Activated T-helper 17 cell treated with anti-CD3 and anti-CD28 coated beads, Interleukin-2, amount 50 U/mL, for 72 hours (primary cell): ENCODE measurements around the gene UPK3A. TPM values are rescaled to one million over a fixed set of nuclear protein-coding genes. Genes with fewer than 3 reads are reported as not detected.
"Not testable (repeated sequence)": the region's sequence is repeated elsewhere in the genome, so short reads cannot be mapped to it uniquely, and the experiment has no call there.

Source experiments
- ATAC-seq: fragments of 150-1000 bp; cut with Tn5 transposase; replicated peaks from 2 replicates; pipeline ENCODE4 v1.10.0; 2021; ENCODE audit warnings: mild to moderate bottlenecking, moderate library complexity
- H3K27ac Mint-ChIP-seq: one replicate; pipeline ENCODE4 v1.8.0; 2022; ENCODE audit warnings: mixed read lengths
- H3K27me3 Mint-ChIP-seq: one replicate; pipeline ENCODE4 v1.8.0; 2022; ENCODE audit warnings: mixed read lengths
- H3K36me3 Mint-ChIP-seq: one replicate; pipeline ENCODE4 v1.8.0; 2022; ENCODE audit warnings: low read depth, mild to moderate bottlenecking, mixed read lengths
- H3K4me1 Mint-ChIP-seq: one replicate; pipeline ENCODE4 v1.8.0; 2022; ENCODE audit warnings: mixed read lengths
- H3K4me3 Mint-ChIP-seq: one replicate; pipeline ENCODE4 v1.8.0; 2022; ENCODE audit warnings: mild to moderate bottlenecking, mixed read lengths
- H3K9me3 Mint-ChIP-seq: one replicate; pipeline ENCODE4 v1.8.0; 2022; ENCODE audit warnings: mixed read lengths
- total RNA-seq, 2 donors: library from RNA; stranded (reverse); gene quantifications; one replicate each; pipeline ENCODE4 v1.2.3, GENCODE V29; 2022

Gene UPK3A
- total RNA-seq, 2 donors from 2014 or later, result not detected

DNA sequence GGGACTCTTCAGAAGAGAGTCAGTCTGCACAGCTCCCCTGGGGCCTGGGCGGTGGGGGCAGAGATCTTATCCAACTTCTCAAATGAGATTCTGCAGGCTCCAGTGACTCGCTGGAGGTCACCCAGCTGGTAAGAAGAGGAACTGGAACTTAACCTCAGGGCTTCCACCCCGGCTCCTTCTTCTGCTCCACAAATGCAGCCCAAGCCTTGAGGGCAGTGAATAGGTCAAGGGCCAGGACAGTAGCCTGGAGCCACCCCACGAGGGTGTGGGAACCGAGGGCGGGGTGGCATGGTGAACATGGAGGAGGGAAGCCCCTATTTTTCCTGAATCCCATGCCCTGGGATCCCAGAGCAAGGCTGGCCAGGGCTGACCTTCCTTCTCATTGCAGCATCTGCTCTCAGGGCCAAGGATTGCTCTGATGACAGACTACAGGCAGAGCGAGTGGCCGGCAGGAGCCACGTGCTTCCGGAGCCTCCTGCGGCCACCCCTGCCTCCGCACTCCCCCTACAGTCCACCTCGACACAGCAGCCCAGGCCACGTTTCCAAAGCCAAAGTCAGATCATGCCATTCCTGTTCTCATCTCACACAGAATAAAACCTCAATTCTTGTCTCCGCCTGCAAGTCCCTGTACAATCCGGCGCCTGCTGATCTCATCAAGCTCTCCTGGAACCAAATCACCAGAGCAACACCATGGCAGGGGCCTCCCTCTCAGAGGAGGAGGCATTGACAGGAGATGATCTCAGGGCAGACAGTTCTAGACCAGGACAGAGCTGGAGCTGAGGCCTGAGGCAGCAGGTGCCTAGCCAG lies 21.1 kb upstream of the UPK3A start:
- Mint-ChIP-seq H3K27me3 (peaks cover 10% of the 10 kb centered on the region), H3K36me3 (no peaks in the 10 kb centered on the region), H3K4me3 (no peak overlapping the region), H3K9me3 (no peaks in the 10 kb centered on the region), H3K27ac (no peak overlapping the region), H3K4me1 (no peaks in the 10 kb centered on the region)
- no peak for ATAC-seq

DNA sequence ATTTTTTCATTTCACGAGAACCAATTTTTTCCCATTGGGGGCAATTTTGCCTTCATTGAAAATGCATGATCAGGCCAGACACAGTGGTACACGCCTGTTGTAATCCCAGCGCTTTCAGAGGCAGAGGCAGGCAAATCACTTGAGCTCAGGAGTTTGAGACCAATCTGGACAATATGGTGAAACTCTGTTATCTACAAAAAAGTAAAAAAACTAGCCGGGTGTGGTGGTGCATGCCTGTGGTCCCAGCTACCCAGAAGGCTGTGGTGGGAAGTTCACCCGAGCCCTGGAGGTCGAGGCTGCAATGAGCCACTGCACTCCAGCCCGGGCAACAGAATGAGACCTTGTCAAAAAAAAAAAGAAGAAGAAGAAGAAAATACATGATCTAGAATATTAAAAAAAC lies 19.2 kb upstream of the UPK3A start:
- Mint-ChIP-seq H3K27ac (no peak overlapping the region), H3K27me3 (peaks cover 15% of the 10 kb centered on the region), H3K36me3 (no peaks in the 10 kb centered on the region), H3K4me3 (no peak overlapping the region), H3K9me3 (no peaks in the 10 kb centered on the region), H3K4me1 (peaks cover 4% of the 10 kb centered on the region)
- ATAC-seq, result no peak

DNA sequence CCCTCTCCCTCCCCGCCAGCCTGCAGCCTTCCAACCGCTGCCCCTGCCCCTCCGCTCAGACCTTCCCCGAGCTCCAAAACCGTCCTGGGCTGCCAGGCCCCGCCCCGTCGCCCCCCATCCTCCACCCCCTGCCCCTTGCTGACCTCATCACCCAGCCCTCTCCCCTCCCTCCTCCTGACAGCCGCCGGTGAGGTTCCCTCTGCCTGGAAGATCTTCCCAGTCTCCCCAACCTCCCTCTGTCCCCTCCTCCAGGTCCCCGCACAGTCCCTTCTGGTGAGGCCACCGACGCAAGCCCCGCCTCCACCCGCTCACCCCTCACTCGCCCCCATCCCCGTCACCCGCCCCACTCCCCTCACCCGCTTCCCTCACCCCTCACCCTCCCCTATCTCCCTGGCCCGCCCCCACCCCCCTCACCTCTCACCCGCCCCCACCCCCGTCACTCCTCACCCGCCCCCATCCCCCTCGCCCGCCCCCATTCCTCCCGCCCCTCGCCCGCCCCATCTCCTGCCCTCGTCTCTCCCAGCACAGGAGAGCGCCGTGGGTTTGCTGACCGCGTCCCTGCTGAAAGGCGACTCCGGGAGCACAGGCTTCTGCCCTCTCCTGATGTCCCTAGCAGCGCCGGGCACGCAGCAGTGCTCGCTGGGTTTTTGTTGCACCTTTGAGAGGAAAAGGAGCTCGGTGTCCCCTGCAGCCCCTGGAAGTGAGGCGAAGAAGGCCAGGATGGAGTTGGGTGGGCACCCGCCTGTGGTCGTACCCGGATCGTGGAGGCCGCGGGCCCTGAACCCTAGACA lies 16.4 kb upstream of the UPK3A start:
- H3K36me3 Mint-ChIP-seq, result no peaks in the 10 kb centered on the region
- peaks cover 12% of the 10 kb centered on the region for H3K27me3 Mint-ChIP-seq
- H3K4me3 Mint-ChIP-seq, result peak overlapping the region; percentile 72
- H3K9me3 Mint-ChIP-seq, result no peaks in the 10 kb centered on the region
- ATAC-seq, result peak; percentile 51
- H3K27ac Mint-ChIP-seq, result no peak overlapping the region
- H3K4me1 Mint-ChIP-seq, result peaks cover 4% of the 10 kb centered on the region

DNA sequence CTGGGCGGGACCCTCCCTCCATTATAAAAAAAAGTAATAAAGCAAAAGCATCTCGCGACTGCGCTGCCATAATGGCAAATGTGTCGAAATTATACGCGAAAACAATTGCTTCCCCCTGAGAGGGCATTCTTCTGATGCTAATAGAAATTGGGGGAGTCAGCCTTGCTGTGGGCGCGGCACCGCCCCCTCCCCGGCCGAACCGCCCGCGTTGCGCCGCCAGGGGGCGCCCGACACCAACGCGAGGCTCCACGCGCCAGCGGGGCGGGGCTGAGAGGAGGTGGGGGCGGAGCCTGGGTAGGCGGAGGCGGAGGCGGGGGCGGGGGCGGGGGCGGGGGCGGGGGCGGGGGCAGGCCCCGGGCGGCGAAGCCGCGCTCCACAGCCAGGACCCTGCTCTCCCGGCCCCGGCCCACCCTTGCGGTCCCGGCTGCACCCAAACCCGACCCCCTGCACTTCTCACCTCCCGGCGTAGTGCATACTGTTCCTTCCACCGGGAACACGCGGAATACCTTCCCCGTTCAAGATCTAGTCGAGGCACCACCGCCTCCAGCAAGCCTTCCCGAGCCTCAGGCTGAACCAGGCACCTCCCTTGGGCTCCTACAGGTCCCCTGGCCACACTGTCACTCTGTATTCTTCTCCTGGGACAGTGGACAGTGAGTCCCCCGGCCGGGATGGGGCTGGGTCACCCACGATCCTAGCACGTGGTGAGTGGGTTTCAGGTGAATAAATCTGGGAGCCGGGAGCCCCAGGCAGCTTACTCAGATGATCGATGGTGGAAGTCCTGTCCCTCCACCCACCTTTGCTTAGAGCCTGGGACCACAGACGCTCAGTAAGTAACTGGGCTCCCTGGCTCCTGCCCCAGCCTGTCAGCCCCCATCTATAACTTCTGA lies 15.5 kb upstream of the UPK3A start:
- peak; percentile 94 for ATAC-seq
- H3K27ac Mint-ChIP-seq, result peak overlapping the region; percentile 86
- H3K27me3 Mint-ChIP-seq, result peaks cover 8% of the 10 kb centered on the region
- H3K4me1 Mint-ChIP-seq, result peaks cover 4% of the 10 kb centered on the region
- no peaks in the 10 kb centered on the region for H3K36me3 Mint-ChIP-seq
- H3K4me3 Mint-ChIP-seq, result peak overlapping the region; percentile 72
- no peaks in the 10 kb centered on the region for H3K9me3 Mint-ChIP-seq

DNA sequence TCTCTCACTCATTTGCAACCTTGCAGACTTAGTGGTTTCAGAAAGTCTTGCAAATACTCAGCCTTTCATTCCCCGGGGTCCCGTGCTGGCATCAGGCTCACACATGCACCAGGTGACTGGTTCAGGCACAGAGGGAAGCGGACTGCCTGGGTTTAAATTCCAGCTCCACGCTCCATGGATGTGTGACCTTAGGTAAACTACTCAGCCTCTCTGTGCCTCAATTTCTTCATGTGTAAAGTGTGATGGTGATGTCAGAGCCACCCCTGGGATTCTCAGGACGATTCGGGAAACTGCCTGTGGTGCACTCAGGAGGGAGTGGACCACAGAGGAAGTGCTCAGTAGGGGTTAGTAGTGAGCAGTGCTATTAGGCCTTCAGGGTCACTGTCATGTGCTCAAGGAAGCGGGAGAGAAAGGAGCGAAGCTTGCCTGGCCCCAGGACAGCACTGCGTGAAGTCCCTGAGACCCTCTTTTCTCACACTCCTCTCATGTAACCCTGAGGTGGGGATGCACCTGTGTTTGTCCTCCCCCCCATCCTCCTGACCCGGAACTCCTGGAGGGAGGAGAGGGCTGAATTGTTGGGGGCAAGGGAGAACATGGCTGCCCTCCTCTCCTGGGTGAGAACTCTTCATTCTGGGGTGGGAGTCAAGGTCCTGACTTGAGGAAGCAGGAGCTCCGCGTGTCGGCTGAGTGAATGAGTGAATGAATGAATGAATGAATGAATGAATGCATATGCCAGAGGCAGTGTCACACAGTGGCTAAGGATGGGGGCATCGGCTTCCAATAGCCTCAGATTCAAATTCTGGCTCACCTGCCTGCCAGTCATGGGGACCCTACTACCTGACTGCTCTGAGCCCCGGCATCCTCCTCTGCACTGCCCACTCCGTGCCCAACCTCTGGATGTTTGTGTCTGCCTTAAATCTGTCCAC lies 14.4 kb upstream of the UPK3A start:
- no peak for ATAC-seq
- Mint-ChIP-seq H3K27me3 (peaks cover 8% of the 10 kb centered on the region), H3K4me3 (peak overlapping the region; percentile 72), H3K27ac (peak overlapping the region; percentile 86), H3K9me3 (no peaks in the 10 kb centered on the region), H3K36me3 (no peaks in the 10 kb centered on the region), H3K4me1 (peaks cover 4% of the 10 kb centered on the region)

DNA sequence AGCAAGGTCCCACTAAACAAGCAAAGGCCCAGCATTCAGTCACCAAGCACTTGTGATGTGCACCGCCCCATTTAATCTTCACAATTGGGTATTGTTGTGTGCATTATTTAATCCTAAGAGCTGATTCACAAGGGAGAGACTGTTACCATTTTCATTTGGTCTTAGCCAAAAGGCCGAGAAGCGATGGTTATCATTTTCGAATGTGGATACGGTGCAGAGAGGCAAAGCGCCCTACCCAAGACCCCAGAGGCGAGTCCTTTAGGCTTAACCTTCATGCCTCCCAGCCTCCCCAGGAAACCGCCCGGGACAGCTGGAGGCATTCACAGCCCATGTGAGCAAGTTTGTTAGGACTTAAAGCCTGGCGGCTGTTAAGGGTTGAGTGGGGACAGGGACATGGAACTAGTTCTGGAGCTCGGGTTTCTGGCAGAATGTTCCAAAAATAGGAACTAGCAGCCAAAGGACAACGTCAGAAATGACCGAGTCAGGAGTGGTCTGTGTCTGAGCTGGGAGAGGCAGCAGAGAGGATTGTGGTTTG lies 13.0 kb upstream of the UPK3A start:
- Mint-ChIP-seq H3K27ac (no peak overlapping the region), H3K36me3 (no peaks in the 10 kb centered on the region), H3K27me3 (peaks cover 8% of the 10 kb centered on the region), H3K9me3 (no peaks in the 10 kb centered on the region), H3K4me1 (peaks cover 4% of the 10 kb centered on the region), H3K4me3 (no peak overlapping the region)
- ATAC-seq, result no peak

DNA sequence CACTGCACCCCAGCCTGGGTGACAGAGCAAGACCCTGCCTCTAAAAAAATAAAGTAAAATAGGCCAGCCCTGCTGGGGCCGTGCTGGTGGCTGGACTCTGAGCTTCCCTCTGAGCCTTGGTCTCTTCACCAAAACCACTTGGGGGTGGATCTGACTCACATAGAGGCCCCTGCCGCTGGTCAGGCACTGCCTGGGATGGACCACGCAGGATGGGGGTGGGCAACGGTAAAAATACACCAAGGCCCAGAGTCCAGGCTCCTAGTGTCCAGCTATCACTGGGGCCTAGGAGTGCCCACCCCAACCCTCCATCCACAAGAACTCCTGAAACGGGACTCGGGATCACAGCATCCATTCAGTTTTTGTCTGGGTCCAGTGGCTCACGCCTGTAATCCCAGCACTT lies 12.3 kb upstream of the UPK3A start:
- Mint-ChIP-seq H3K4me3 (no peak overlapping the region), H3K27me3 (peaks cover 8% of the 10 kb centered on the region), H3K27ac (no peak overlapping the region), H3K9me3 (no peaks in the 10 kb centered on the region), H3K4me1 (peaks cover 4% of the 10 kb centered on the region), H3K36me3 (no peaks in the 10 kb centered on the region)
- ATAC-seq, result no peak

DNA sequence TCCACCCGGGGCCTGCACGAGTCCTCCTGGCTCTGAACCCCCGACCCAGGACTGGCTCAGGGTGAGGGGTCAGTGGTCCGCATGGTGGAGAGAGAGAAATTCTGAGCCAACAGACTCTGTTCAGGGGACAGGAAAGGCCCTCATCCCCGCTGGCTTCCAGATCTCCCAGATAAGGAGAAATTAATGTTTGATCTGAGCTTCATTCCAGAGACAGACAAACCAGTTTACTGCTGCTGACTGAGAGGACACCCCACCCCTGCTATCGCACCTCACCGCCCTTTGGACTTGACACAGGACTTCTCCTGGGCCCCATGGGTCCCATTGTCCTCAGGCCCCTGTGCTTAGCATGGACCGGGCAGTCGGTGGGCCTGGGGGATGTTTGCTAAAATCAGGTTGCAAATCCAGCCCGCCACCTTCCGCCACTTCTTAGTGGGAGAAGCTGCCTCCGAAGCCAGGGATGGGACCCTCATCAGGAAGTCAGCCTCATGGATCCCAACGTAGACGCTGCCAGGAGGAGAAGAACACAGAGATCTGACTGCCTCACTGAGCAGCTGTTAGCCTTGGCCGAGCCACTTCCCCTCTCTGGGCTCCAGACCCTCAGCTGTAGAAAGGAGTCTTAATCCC lies 11.2 kb upstream of the UPK3A start:
- Mint-ChIP-seq H3K27me3 (peaks cover 8% of the 10 kb centered on the region), H3K4me1 (peaks cover 4% of the 10 kb centered on the region), H3K36me3 (no peaks in the 10 kb centered on the region), H3K27ac (no peak overlapping the region), H3K9me3 (no peaks in the 10 kb centered on the region), H3K4me3 (no peak overlapping the region)
- ATAC-seq, result no peak

DNA sequence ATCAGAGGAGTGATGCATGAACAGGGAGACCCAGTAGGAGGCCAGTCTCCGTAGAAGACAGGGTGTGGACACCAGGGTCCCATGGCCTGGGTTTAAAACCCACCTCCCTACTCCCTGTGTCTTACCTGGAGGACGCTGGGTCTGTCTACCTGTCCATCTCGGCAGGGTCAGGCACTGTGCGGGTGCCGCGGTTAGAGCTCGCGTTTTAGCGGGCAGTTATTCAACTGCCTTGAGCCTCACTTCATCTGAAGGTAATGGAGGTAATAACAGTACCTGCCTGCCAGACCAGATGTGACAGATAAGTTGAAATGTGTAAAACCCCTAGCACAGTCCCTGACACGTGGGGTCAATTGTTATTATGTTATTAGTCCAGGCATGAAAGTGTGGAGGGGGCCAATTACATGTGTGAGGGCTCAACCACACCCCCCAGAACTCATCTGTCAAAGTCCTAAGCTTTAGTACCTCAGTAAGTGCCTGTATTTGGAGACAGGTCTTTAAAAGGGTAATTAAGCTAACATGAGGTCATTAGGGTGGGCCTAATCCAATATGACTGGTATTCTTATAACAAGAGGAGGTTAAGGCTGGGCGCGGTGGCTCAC lies 8.1 kb upstream of the UPK3A start:
- Mint-ChIP-seq H3K4me1 (no peaks in the 10 kb centered on the region), H3K36me3 (no peaks in the 10 kb centered on the region), H3K9me3 (no peaks in the 10 kb centered on the region), H3K27ac (no peak overlapping the region), H3K27me3 (no peaks in the 10 kb centered on the region), H3K4me3 (no peak overlapping the region)
- ATAC-seq, result no peak

DNA sequence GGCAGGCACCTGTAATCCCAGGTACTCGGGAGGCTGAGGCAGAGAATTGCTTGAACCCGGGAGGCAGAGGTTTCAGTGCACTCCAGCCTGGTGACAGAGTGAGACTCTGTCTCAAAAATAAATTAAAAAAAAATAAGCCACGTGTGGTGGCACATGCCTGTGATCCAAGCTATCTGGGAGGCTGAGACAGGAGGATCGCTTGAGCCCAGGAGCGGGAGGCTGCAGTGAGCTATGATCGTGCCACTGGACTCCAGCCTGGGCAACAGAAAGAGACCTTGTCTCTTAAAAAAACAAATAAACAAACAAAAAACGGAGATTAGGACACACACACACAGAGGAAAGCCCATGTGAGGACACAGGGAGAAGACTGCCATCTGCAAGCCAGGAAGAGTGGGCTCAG lies 7.0 kb upstream of the UPK3A start:
- H3K9me3 Mint-ChIP-seq, H3K36me3 Mint-ChIP-seq, H3K27ac Mint-ChIP-seq, H3K4me1 Mint-ChIP-seq, ATAC-seq, H3K4me3 Mint-ChIP-seq, H3K27me3 Mint-ChIP-seq: not testable (repeated sequence)

DNA sequence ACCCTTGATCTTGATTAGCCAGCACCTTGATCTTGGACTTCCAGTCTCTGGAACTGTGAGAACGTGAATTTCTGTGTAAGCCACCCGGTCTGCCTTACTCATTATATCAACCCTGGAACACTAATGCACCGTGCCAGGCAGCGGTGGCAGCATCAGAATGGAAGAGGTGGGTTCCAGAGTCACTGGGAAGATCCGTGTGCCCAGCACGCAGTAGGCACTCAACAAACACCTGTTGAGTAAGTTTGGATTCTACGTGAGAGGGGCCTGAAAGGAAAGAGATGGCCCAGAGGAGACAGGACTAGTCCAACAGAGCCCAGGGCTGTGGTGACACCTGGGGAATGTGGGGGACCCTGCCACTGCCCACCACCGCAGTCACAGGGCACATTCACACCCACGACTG lies 6.6 kb upstream of the UPK3A start:
- no peaks in the 10 kb centered on the region for H3K9me3 Mint-ChIP-seq
- ATAC-seq, result no peak
- H3K4me3 Mint-ChIP-seq, result no peak overlapping the region
- H3K27me3 Mint-ChIP-seq, result peaks cover 4% of the 10 kb centered on the region
- no peak overlapping the region for H3K27ac Mint-ChIP-seq
- H3K36me3 Mint-ChIP-seq, result no peaks in the 10 kb centered on the region
- H3K4me1 Mint-ChIP-seq, result no peaks in the 10 kb centered on the region

DNA sequence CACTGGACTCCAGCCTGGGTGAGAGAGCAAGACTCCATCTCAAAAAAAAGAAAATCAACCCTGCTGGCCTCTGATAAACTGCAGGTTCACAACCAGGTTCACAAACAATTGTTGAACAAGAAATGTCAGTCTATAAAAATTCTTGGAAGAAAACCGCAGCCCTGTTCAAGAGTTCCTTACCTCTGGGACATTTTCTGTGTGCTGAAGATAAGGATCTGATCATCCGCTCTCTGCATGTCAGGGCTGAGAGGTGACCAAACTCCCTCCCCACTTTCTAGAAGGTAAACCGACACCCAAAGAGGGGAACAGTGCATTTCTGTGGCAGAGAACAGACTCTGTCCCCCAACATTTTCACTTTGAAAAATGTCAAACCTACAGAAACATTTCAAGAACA lies 4.2 kb upstream of the UPK3A start:
- H3K9me3 Mint-ChIP-seq, result no peaks in the 10 kb centered on the region
- H3K4me1 Mint-ChIP-seq, result no peaks in the 10 kb centered on the region
- H3K27me3 Mint-ChIP-seq, result peaks cover 4% of the 10 kb centered on the region
- H3K4me3 Mint-ChIP-seq, result no peak overlapping the region
- no peak overlapping the region for H3K27ac Mint-ChIP-seq
- ATAC-seq, result no peak
- H3K36me3 Mint-ChIP-seq, result no peaks in the 10 kb centered on the region

DNA sequence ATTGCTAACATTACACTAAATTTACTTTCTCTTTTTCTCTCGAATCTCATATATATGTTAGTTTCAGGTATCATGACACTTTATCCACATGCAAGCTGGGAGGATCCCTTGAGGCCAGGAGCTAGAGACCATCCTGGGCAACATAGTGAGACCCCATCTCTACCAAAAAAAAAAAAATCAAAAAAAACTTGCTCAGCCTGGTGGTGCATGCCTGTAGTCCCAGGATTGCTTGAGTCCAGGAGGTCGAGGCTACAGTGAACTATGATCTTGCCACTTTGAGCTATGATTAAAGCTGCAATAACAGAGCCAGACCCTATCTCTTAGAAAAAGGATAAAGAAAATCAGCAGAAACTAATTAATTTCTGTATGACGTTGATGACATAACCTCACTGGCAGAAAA lies 3.7 kb upstream of the UPK3A start:
- no peaks in the 10 kb centered on the region for H3K4me1 Mint-ChIP-seq
- no peak for ATAC-seq
- no peak overlapping the region for H3K27ac Mint-ChIP-seq
- no peaks in the 10 kb centered on the region for H3K9me3 Mint-ChIP-seq
- H3K27me3 Mint-ChIP-seq, result peaks cover 4% of the 10 kb centered on the region
- H3K36me3 Mint-ChIP-seq, result no peaks in the 10 kb centered on the region
- H3K4me3 Mint-ChIP-seq, result no peak overlapping the region
